AG09309 (cell line): Measurements from ENCODE around the gene SERPINE3.

Experiments
- DNase-seq: peaks from one replicate; pipeline ENCODE4 v3.0.0-alpha.2; 2010; ENCODE audit warnings: low read depth
- H3K4me3 ChIP-seq: 2 replicates; pipeline ENCODE4 v1.5.1; 2011; ENCODE audit warnings: mild to moderate bottlenecking, low read depth, low read length, moderate library complexity; ENCODE audit not compliant: control insufficient read depth
- TF ChIP-seq, protein P1 (sequence below): IDR thresholded peaks from 2 replicates; pipeline ENCODE4 v1.5.1; 2011; ENCODE audit warnings: mild to moderate bottlenecking, low read depth, low read length, inconsistent platforms; ENCODE audit not compliant: insufficient read depth, control insufficient read depth; ENCODE audit errors: missing control alignments

The SERPINE3 gene

DNA sequence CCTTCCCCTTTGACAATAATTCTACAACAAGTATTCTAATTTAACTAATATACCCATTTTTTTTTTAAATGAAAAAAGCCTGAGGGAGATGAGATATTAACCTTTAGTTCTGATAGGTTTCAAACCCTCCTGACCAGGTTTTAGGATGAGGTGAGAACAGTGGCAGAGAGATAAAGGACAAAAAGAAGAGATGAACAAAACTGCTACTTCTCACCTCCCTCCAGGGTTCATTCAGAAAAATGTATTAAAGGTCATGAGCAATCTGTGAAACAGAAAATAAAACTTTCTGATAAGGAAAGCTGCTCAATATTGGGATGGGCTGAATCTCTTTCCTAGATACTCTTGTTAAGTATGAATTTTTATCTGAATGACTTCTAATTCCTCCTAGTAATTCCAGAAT lies 24.1 kb downstream of the SERPINE3 start:
- no peak for DNase-seq
- H3K4me3 ChIP-seq: no peak overlapping the region
- TF ChIP-seq, protein P1, sequence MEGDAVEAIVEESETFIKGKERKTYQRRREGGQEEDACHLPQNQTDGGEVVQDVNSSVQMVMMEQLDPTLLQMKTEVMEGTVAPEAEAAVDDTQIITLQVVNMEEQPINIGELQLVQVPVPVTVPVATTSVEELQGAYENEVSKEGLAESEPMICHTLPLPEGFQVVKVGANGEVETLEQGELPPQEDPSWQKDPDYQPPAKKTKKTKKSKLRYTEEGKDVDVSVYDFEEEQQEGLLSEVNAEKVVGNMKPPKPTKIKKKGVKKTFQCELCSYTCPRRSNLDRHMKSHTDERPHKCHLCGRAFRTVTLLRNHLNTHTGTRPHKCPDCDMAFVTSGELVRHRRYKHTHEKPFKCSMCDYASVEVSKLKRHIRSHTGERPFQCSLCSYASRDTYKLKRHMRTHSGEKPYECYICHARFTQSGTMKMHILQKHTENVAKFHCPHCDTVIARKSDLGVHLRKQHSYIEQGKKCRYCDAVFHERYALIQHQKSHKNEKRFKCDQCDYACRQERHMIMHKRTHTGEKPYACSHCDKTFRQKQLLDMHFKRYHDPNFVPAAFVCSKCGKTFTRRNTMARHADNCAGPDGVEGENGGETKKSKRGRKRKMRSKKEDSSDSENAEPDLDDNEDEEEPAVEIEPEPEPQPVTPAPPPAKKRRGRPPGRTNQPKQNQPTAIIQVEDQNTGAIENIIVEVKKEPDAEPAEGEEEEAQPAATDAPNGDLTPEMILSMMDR: no peak

DNA sequence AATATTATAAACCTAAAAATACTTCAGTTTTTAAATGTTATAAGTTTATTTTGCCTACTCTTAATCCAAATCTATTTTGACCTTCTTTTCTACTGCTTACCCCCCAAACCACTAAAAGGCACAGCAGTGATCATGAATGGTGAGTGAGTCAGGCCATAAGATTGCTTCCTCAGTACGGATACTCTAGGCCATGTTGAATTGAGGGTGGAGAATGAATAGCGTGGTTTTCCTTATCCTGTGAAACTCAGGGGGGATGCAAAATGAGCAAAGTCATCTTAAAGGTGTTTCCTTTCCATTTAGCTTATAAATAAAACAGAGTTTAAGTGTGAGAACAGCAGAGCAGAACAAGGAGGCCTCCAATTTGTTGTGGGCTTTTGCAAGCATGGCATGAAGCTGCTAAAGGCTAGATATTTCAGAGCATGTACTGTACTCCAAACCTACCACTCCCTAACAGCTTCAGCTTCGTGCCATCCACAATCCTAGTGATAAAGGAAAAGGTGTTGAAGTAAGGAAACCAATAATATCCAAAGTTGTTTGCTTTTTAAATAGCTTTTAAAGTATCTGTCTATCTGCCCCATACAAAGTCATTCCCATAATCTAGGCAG lies 25.0 kb downstream of the SERPINE3 start:
- TF ChIP-seq, protein P1: no peak
- H3K4me3 ChIP-seq: no peak overlapping the region
- DNase-seq: no peak

DNA sequence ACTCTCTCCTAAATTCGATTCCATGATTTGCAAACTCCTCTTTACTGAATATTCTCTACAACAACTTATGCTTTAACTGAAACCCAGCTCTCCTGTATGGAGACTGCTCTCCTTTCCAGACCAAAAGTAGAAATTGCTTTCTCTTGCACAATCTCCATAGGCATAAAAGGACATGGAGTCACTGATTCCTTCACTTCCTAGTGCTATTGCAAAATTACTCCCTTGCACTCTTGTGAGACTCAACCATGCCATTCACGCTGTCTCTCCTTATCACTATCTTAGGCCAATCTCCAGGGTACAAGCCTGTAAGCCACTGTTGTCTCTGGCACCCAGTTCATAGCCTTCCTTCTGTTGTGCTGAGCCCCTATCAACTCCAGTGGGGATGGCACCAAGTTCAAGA lies 30.6 kb downstream of the SERPINE3 start:
- no peak for DNase-seq
- TF ChIP-seq, protein P1: no peak
- no peak overlapping the region for H3K4me3 ChIP-seq

DNA sequence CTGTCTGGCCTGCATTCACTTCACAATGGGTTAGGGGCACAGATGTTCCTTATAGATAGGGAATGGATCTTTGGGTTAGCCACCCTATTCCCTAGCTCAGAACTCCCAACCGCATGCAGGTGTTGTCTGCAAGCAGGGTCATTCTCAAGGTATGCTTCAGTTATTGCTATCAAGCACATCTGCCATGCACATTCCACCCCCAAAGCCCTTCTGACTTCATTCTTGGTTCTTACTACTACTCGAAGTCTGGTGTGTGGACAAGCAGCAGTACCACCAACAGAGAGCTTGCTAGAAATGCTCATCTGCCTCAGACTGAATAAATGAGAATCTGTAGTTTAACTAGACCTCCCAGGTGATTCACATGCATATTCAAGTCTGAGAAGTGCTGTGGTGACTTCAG lies 31.3 kb downstream of the SERPINE3 start:
- H3K4me3 ChIP-seq: no peak overlapping the region
- TF ChIP-seq, protein P1: no peak
- DNase-seq: no peak

DNA sequence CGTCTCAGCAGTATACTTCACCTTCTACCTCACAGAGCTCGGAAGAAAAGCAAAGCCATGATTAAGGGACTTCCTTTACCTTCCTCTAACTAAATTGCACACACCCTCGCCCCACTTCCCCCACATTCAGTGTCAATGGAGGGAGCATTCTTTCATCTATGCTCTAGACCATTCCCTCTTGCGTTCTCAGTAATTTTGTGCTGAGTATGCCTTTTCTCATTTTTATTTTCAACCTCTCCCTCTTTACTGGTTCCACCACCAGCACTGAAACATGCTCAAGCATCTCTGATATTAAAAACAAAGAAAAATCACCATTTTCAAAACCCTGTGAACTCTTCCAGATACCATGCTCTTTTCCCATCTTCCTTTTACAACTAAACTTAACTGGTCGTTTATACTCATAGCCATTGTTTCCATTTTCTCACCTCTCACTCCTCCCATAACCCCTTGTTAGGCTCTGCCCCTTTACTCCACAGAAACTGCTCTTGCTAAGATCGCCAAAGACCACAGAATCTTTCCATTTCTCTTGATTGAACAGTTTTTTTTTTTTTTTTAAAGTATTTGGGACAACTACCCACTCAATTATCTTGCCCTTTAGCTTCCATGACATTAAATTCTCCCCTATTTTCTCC lies 32.4 kb downstream of the SERPINE3 start:
- TF ChIP-seq, protein P1: no peak
- H3K4me3 ChIP-seq: no peak overlapping the region
- DNase-seq: no peak

DNA sequence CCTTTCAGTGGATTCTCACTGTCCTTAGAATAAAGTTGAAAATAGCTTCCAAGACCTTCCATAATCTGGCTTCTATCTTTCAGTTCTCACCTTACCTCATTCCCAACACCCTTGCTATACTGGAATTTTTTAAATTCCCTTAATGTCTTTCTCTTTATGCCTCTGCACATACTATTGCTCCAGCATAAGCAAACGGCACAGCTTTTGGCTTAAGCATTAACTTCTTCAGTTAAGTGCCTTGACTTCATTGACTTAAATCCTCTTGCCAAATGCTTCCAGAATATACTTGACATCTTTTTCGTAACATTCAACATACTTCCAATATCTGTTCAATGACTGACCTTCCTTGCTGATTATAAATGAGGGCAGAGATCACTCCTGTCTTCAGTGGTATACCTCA lies 34.0 kb downstream of the SERPINE3 start:
- no peak for DNase-seq
- TF ChIP-seq, protein P1: no peak
- H3K4me3 ChIP-seq: no peak overlapping the region

DNA sequence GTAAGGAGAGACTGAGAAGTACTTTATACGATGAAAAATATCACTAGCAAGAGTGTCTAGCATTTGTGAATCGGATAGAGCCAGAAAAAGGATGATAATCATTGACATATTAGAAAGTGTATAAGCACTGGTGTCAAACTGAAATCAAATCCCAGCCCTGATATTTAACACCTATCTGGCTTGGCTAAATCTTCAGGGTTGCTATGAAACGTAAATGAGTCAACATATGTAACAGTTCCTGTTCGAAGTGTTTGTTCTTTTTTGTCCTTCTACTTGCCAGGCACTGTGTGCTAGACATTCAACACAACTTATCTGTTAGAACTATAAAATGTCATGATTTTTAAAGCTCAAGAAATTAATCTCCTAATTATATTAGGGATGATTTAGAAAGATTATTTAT lies 40.8 kb downstream of the SERPINE3 start:
- no peak overlapping the region for H3K4me3 ChIP-seq
- TF ChIP-seq, protein P1: no peak
- DNase-seq: no peak
